ENCODE data around the gene MRGPRX4. TPM values are rescaled to one million over a fixed set of nuclear protein-coding genes. Genes with fewer than 3 reads are reported as not detected.

MRGPRX4 gene
- total and polyA plus RNA-seq, 2 experiments from 2014 or later: not detected

DNA sequence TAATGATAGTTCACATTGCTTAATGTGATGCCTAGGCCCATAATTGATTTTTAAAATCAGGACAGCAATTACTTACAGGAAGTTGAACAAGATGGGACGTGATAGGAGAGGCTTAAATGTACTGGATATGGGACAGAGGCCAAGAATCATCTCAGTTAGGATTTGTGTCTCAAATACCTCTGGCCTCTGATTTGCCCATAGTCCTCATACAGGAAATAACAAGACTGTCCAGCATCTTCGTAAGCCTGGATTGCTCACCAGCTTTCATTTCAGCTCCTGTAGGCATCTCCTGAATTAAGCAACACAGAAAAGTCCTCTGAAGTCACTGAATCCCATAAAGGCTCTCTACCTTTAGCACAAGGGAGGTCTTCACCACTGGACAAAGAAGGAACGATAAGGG lies 40.3 kb upstream of the MRGPRX4 start, which contains the start of gene MRGPRX3:
Gene MRGPRX3 (plus strand): TSS at position 231 of the 400 bp plus-strand sequence. CDS start 4,632 bp downstream, outside the sequence.
- Histone ChIP-seq H4K20me1 (replicated peaks; ENCODE audit: insufficient read depth) (no peaks in the 10 kb centered on the region), H3K36me3 (ENCODE audit: insufficient read depth) (no peaks in the 10 kb centered on the region), H2AFZ (peak within 1 kb of the TSS; percentile 72; the same call in 1 of the 2 replicates), H3K27ac (ENCODE audit: low read depth) (no peak within 1 kb of the TSS), H3K4me3 (no peak within 1 kb of the TSS), H3K4me2 (no peak within 1 kb of the TSS), H3K27me3 (ENCODE audit: insufficient read depth) (no peaks in the 10 kb centered on the region), H3K79me2 (replicated peaks; ENCODE audit: insufficient read depth) (no peaks in the 10 kb centered on the region), H3F3A (replicated peaks; ENCODE audit: low read depth) (no peaks in the 10 kb centered on the region), H3K9me2 (ENCODE audit: insufficient read depth) (0 out of 2 replicates have a peak, but pooled peaks cover 4% of the 10 kb centered on the region), H3K4me1 (ENCODE audit: insufficient read depth) (peaks cover 7% of the 10 kb centered on the region)
- peaks cover 14% of the 10 kb centered on the region for H3K4me1 Mint-ChIP-seq
- no peak for TF ChIP-seq NANOG (IDR thresholded peaks at IDR 0.05; ENCODE audit: borderline replicate concordance)
- TF ChIP-seq POLR2AphosphoS5 (IDR thresholded peaks at IDR 0.05; ENCODE audit: low read depth): no peak
- TF ChIP-seq, protein P1, sequence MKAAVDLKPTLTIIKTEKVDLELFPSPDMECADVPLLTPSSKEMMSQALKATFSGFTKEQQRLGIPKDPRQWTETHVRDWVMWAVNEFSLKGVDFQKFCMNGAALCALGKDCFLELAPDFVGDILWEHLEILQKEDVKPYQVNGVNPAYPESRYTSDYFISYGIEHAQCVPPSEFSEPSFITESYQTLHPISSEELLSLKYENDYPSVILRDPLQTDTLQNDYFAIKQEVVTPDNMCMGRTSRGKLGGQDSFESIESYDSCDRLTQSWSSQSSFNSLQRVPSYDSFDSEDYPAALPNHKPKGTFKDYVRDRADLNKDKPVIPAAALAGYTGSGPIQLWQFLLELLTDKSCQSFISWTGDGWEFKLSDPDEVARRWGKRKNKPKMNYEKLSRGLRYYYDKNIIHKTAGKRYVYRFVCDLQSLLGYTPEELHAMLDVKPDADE (IDR thresholded peaks at IDR 0.05): no peak
- TF ChIP-seq, protein P2, sequence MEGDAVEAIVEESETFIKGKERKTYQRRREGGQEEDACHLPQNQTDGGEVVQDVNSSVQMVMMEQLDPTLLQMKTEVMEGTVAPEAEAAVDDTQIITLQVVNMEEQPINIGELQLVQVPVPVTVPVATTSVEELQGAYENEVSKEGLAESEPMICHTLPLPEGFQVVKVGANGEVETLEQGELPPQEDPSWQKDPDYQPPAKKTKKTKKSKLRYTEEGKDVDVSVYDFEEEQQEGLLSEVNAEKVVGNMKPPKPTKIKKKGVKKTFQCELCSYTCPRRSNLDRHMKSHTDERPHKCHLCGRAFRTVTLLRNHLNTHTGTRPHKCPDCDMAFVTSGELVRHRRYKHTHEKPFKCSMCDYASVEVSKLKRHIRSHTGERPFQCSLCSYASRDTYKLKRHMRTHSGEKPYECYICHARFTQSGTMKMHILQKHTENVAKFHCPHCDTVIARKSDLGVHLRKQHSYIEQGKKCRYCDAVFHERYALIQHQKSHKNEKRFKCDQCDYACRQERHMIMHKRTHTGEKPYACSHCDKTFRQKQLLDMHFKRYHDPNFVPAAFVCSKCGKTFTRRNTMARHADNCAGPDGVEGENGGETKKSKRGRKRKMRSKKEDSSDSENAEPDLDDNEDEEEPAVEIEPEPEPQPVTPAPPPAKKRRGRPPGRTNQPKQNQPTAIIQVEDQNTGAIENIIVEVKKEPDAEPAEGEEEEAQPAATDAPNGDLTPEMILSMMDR (conservative IDR thresholded peaks at IDR 0.05; ENCODE audit: low read depth in 2 of 2): no peak
- TF ChIP-seq CREB1 (CRISPR knock-in tag; IDR thresholded peaks at IDR 0.05; ENCODE audit: low read depth): no peak
- TF ChIP-seq EZH2 (IDR thresholded peaks at IDR 0.05; ENCODE audit: low read depth, unreplicated experiment): no peak
- no peak for TF ChIP-seq JUNB (IDR thresholded peaks at IDR 0.05; ENCODE audit: unreplicated experiment)
- TF ChIP-seq, protein P3, sequence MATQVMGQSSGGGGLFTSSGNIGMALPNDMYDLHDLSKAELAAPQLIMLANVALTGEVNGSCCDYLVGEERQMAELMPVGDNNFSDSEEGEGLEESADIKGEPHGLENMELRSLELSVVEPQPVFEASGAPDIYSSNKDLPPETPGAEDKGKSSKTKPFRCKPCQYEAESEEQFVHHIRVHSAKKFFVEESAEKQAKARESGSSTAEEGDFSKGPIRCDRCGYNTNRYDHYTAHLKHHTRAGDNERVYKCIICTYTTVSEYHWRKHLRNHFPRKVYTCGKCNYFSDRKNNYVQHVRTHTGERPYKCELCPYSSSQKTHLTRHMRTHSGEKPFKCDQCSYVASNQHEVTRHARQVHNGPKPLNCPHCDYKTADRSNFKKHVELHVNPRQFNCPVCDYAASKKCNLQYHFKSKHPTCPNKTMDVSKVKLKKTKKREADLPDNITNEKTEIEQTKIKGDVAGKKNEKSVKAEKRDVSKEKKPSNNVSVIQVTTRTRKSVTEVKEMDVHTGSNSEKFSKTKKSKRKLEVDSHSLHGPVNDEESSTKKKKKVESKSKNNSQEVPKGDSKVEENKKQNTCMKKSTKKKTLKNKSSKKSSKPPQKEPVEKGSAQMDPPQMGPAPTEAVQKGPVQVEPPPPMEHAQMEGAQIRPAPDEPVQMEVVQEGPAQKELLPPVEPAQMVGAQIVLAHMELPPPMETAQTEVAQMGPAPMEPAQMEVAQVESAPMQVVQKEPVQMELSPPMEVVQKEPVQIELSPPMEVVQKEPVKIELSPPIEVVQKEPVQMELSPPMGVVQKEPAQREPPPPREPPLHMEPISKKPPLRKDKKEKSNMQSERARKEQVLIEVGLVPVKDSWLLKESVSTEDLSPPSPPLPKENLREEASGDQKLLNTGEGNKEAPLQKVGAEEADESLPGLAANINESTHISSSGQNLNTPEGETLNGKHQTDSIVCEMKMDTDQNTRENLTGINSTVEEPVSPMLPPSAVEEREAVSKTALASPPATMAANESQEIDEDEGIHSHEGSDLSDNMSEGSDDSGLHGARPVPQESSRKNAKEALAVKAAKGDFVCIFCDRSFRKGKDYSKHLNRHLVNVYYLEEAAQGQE (IDR thresholded peaks at IDR 0.05; ENCODE audit: unreplicated experiment): no peak
- no peak for TF ChIP-seq ZNF331 (CRISPR knock-in tag; IDR thresholded peaks at IDR 0.05; ENCODE audit: low read depth)
- TF ChIP-seq, protein P4, sequence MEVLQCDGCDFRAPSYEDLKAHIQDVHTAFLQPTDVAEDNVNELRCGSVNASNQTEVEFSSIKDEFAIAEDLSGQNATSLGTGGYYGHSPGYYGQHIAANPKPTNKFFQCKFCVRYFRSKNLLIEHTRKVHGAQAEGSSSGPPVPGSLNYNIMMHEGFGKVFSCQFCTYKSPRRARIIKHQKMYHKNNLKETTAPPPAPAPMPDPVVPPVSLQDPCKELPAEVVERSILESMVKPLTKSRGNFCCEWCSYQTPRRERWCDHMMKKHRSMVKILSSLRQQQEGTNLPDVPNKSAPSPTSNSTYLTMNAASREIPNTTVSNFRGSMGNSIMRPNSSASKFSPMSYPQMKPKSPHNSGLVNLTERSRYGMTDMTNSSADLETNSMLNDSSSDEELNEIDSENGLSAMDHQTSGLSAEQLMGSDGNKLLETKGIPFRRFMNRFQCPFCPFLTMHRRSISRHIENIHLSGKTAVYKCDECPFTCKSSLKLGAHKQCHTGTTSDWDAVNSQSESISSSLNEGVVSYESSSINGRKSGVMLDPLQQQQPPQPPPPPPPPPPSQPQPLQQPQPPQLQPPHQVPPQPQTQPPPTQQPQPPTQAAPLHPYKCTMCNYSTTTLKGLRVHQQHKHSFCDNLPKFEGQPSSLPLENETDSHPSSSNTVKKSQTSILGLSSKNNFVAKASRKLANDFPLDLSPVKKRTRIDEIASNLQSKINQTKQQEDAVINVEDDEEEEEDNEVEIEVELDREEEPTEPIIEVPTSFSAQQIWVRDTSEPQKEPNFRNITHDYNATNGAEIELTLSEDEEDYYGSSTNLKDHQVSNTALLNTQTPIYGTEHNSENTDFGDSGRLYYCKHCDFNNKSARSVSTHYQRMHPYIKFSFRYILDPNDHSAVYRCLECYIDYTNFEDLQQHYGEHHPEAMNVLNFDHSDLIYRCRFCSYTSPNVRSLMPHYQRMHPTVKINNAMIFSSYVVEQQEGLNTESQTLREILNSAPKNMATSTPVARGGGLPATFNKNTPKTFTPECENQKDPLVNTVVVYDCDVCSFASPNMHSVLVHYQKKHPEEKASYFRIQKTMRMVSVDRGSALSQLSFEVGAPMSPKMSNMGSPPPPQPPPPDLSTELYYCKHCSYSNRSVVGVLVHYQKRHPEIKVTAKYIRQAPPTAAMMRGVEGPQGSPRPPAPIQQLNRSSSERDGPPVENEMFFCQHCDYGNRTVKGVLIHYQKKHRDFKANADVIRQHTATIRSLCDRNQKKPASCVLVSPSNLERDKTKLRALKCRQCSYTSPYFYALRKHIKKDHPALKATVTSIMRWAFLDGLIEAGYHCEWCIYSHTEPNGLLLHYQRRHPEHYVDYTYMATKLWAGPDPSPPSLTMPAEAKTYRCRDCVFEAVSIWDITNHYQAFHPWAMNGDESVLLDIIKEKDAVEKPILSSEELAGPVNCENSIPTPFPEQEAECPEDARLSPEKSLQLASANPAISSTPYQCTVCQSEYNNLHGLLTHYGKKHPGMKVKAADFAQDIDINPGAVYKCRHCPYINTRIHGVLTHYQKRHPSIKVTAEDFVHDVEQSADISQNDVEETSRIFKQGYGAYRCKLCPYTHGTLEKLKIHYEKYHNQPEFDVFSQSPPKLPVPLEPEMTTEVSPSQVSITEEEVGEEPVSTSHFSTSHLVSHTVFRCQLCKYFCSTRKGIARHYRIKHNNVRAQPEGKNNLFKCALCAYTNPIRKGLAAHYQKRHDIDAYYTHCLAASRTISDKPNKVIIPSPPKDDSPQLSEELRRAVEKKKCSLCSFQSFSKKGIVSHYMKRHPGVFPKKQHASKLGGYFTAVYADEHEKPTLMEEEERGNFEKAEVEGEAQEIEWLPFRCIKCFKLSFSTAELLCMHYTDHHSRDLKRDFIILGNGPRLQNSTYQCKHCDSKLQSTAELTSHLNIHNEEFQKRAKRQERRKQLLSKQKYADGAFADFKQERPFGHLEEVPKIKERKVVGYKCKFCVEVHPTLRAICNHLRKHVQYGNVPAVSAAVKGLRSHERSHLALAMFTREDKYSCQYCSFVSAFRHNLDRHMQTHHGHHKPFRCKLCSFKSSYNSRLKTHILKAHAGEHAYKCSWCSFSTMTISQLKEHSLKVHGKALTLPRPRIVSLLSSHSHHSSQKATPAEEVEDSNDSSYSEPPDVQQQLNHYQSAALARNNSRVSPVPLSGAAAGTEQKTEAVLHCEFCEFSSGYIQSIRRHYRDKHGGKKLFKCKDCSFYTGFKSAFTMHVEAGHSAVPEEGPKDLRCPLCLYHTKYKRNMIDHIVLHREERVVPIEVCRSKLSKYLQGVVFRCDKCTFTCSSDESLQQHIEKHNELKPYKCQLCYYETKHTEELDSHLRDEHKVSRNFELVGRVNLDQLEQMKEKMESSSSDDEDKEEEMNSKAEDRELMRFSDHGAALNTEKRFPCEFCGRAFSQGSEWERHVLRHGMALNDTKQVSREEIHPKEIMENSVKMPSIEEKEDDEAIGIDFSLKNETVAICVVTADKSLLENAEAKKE (CRISPR knock-in tag; IDR thresholded peaks at IDR 0.05): no peak
- no peak for TF ChIP-seq EZH2phosphoT487 (IDR thresholded peaks at IDR 0.05; ENCODE audit: unreplicated experiment)
- TF ChIP-seq ZNF114 (CRISPR knock-in tag; IDR thresholded peaks at IDR 0.05): no peak
- no peak for TF ChIP-seq STAT1 (IDR thresholded peaks at IDR 0.05; ENCODE audit: unreplicated experiment)
- DNase-seq (ENCODE audit: low spot score) (no peak), ATAC-seq (no peak)
- H3K9me3 Mint-ChIP-seq: peaks cover 24% of the 10 kb centered on the region
- no peaks in the 10 kb centered on the region for H3K36me3 Mint-ChIP-seq (ENCODE audit: low read depth)
- no peak within 1 kb of the TSS for H3K27ac Mint-ChIP-seq
- H3K27me3 Mint-ChIP-seq (ENCODE audit: insufficient read depth, low read depth, poor library complexity): peaks cover 11% of the 10 kb centered on the region
- no peak within 1 kb of the TSS for H3K4me3 Mint-ChIP-seq
